PC-3 (cell line): Measurements from ENCODE around the gene ZP3. TPM values are rescaled to one million over a fixed set of nuclear protein-coding genes. Genes with fewer than 3 reads are reported as not detected.
A peak's percentile ranks its signal among the peaks of the same experiment; 100 is the strongest.
"Not testable (repeated sequence)": the region's sequence is repeated elsewhere in the genome, so short reads cannot be mapped to it uniquely, and the experiment has no call there.

Experiments
- ATAC-seq: fragments of 200-7000 bp; cut with Tn5 transposase; 2 replicates; pipeline ENCODE4 v1.9.1; 2020; ENCODE audit warnings: mild to moderate bottlenecking, moderate library complexity
- BruUV-seq: library from RNA; stranded (reverse); fragments of 400-500 nt; replicated peaks from 2 replicates; lab custom pipeline; 2021; lab: Mats Ljungman, UMichigan
- CTCF ChIA-PET: fragments of 300-600 bp; sonication (Branson Sonifier 250); formaldehyde crosslinking; loops from one replicate; lab custom pipeline; 2022; ENCODE audit warnings: antibody characterized with exemption; lab: Charles Lee
- POLR2A ChIA-PET: fragments of 300-600 bp; sonication (Branson Sonifier 250); formaldehyde crosslinking; loops from one replicate; lab custom pipeline; 2022; ENCODE audit warnings: antibody characterized with exemption; ENCODE audit not compliant: unreplicated experiment; lab: Charles Lee
- DNase-seq: peaks from one replicate; pipeline ENCODE4 v3.0.0-alpha.2; 2015
- H2AFZ ChIP-seq: fragments of 300-600 bp; sonication (generic); 2 replicates; pipeline ENCODE4 v1.6.0; 2016; ENCODE audit warnings: antibody characterized with exemption, low read length
- H3F3A ChIP-seq: fragments of 300-600 bp; sonication (generic); one replicate; pipeline ENCODE4 v1.6.0; 2017; ENCODE audit warnings: antibody characterized with exemption, low read length, control low read depth, mild to moderate bottlenecking; ENCODE audit not compliant: unreplicated experiment
- H3K27ac ChIP-seq: fragments of 300-600 bp; sonication (generic); 2 replicates; pipeline ENCODE4 v1.5.1; 2016; ENCODE audit warnings: mild to moderate bottlenecking, low read length
- H3K27me3 ChIP-seq: fragments of 300-600 bp; sonication (generic); 2 replicates; pipeline ENCODE4 v1.6.1; 2016; ENCODE audit warnings: low read length, mixed read lengths
- H3K36me3 ChIP-seq: fragments of 300-600 bp; sonication (generic); 2 replicates; pipeline ENCODE4 v1.6.1; 2016; ENCODE audit warnings: low read depth, mixed run types, low read length, mixed read lengths
- H3K4me1 ChIP-seq: fragments of 300-600 bp; sonication (generic); 2 replicates; pipeline ENCODE4 v1.5.1; 2016; ENCODE audit warnings: low read length; ENCODE audit not compliant: insufficient read depth
- H3K4me2 ChIP-seq: fragments of 300-600 bp; sonication (generic); 2 replicates; pipeline ENCODE4 v1.6.0; 2016; ENCODE audit warnings: low read length
- H3K4me3 ChIP-seq: fragments of 300-600 bp; sonication (generic); 2 replicates; pipeline ENCODE4 v1.5.1; 2016; ENCODE audit warnings: mild to moderate bottlenecking, low read length, mixed read lengths
- H3K79me2 ChIP-seq: fragments of 300-600 bp; sonication (generic); 2 replicates; pipeline ENCODE4 v1.6.1; 2017; ENCODE audit warnings: low read length, mixed read lengths
- H3K9ac ChIP-seq: fragments of 300-600 bp; sonication (generic); 2 replicates; pipeline ENCODE4 v1.6.0; 2016; ENCODE audit warnings: mild to moderate bottlenecking, low read length
- H3K9me2 ChIP-seq: fragments of 300-600 bp; sonication (generic); replicated peaks from 2 replicates; pipeline ENCODE4 v1.6.1; 2016; ENCODE audit warnings: mixed run types, low read length, mixed read lengths
- H3K9me3 ChIP-seq: fragments of 300-600 bp; sonication (generic); 2 replicates; pipeline ENCODE4 v1.6.1; 2016; ENCODE audit warnings: low read length, mixed read lengths
- H4K20me1 ChIP-seq: fragments of 300-600 bp; sonication (generic); 2 replicates; pipeline ENCODE4 v1.6.1; 2016; ENCODE audit warnings: low read length, mixed read lengths
- CTCF ChIP-seq: fragments of 300-600 bp; sonication (generic); conservative IDR thresholded peaks from 2 replicates; pipeline ENCODE4 v1.5.1; 2017; ENCODE audit warnings: antibody characterized with exemption, low read depth, mild to moderate bottlenecking, low read length
- EZH2 ChIP-seq: fragments of 300-600 bp; sonication (generic); IDR thresholded peaks from one replicate; pipeline ENCODE4 v1.6.1; 2017; ENCODE audit warnings: antibody characterized with exemption, mild to moderate bottlenecking, low read length; ENCODE audit not compliant: unreplicated experiment
- EZH2phosphoT487 ChIP-seq: fragments of 300-600 bp; sonication (generic); IDR thresholded peaks from 2 replicates; pipeline ENCODE4 v1.6.1; 2018; ENCODE audit warnings: mild to moderate bottlenecking, antibody characterized with exemption, low read length, borderline replicate concordance
- intact Hi-C: fragments of 100-400 bp; cut with micrococcal nuclease; formaldehyde crosslinking; loops from 2 replicates; pipeline ENCODE4 v1.9.0; 2023
- total RNA-seq: library from RNA; depleted of rRNA; stranded (reverse); fragments of >200 nt; gene quantifications from 2 replicates; pipeline ENCODE4 v1.2.3, GENCODE V29; 2014

The ZP3 gene
- total RNA-seq, 1 experiment from 2014 or later, result 21.6 TPM

DNA sequence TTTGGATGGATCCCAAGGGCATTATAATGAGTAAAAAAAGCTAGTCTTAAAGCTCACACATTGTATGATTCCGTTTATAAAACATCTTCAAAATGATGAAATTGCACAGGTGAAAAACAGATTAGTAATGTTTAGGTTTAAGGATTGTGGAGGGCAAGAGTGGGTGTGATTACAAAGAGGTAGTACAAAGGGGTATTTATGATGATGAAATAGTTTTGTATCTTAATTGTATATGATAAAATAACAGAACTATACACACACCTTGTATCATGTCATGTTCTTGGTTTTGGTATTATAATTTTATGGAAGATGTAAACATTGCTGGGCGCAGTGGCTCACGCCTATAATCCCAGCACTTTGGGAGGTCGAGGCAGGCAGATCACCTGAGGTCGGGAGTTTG, 12.5 kb upstream of the ZP3 start:
- ChIA-PET CTCF (no interaction called here), POLR2A (interaction anchor here (0.7 kb wide), 1 partner anchor 94 kb away, joined by 6 read pairs; no protein-coding TSS in a partner anchor)
- Histone ChIP-seq H3K79me2 (no peaks in the 10 kb centered on the region), H3K9ac (no peak overlapping the region), H3K4me1 (no peaks in the 10 kb centered on the region), H3K9me3 (no peaks in the 10 kb centered on the region), H3K4me3 (no peak overlapping the region), H3K36me3 (no peaks in the 10 kb centered on the region), H3K27ac (no peak overlapping the region), H3K9me2 (no peaks in the 10 kb centered on the region), H3F3A (no peaks in the 10 kb centered on the region), H4K20me1 (no peaks in the 10 kb centered on the region), H2AFZ (no peak overlapping the region), H3K4me2 (no peak overlapping the region), H3K27me3 (no peaks in the 10 kb centered on the region)
- no peak for ATAC-seq
- intact Hi-C loops, result no loop called here
- TF ChIP-seq EZH2phosphoT487, result no peak
- TF ChIP-seq CTCF, result no peak
- TF ChIP-seq EZH2, result no peak
- no TSS peak for BruUV-seq
- DNase-seq, result no peak

DNA sequence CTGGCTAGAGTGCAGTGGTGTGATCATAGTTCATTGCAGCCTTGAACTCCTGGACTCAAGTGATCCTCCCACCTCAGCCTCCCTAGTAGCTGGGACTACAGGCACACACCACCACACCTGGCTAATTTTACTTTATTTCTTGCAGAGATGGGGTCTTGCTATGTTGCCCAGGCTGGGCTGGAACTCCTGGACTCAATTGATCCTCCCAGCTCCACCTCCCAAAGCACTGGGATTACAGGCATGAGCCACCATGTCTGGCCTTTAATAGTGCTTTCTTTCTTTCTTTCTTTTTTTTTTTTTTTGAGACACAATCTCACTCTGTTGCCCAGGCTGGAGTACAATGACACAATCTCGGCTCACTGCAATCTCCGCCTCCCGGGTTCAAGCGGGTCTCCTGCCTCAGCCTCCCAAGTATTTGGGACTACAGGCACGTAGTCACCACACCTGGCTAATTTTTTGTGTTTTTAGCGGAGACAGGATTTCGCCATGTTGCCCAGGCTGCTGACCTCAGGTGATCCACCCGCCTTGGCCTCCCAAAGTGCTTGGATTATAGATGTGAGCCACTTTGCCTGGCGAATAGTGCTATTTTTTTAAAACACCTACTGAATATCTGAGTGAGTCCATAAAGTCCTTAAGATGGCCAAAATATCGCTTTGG, 7.0 kb upstream of the ZP3 start:
- ATAC-seq, H3K9me3 ChIP-seq, H3K27me3 ChIP-seq, H3K4me3 ChIP-seq, H3K9ac ChIP-seq, H3K9me2 ChIP-seq, POLR2A ChIA-PET, H3K27ac ChIP-seq, H2AFZ ChIP-seq, intact Hi-C loops, H4K20me1 ChIP-seq, CTCF ChIA-PET, H3K4me2 ChIP-seq, H3K36me3 ChIP-seq, DNase-seq, BruUV-seq, H3F3A ChIP-seq, H3K79me2 ChIP-seq, H3K4me1 ChIP-seq: not testable (repeated sequence)

DNA sequence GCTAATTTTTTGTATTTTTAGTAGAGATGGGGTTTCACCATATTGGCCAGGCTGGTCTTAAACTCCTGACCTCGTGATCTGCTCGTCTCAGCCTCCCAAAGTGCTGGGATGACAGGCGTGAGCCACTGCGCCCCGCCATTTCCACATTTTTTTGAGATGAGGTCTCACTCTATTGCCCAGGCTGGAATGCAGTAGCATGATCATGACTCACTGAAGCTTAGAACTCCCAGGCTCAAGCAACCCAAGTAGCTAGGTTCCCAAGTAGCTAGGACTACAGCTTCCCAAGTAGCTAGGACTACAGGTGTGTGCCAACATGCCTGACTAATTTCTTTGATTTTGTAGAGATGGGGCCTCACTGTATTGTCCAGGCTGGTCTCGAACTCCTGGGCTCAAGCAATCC, 3.7 kb upstream of the ZP3 start:
- H3K27ac ChIP-seq, H3K9me2 ChIP-seq, H3K4me2 ChIP-seq, H2AFZ ChIP-seq, BruUV-seq, H3K9ac ChIP-seq, H3K36me3 ChIP-seq, H3K27me3 ChIP-seq, H3F3A ChIP-seq, H4K20me1 ChIP-seq, H3K79me2 ChIP-seq, H3K9me3 ChIP-seq, H3K4me3 ChIP-seq, intact Hi-C loops, CTCF ChIA-PET, POLR2A ChIA-PET: not testable (repeated sequence)
- H3K4me1 ChIP-seq, result peaks cover 11% of the 10 kb centered on the region
- ATAC-seq (peak; percentile 41), DNase-seq (peak; percentile 55)
